ENCODE data around the gene MRC2.

DNA sequence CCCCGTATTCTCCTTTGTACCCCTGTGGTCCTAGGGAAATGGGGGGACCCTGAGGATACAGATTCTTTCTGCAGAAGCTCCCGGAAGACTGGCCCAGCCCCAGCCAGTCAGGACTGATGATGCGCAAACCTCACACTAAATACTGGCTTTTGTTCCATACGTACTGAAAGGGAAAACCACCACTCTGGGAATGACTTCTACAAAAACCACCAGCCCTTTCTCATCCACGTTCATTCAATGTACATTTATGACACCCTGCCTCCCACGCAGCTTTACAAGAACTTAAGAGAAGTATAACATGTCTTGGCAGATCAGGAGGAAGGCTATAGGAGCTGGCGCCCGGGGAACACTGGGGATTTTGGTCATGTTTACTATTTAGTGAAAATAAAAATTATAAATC lies 110.0 kb downstream of the MRC2 start:
- TF ChIP-seq FOXM1 (IDR thresholded peaks at IDR 0.05; ENCODE audit: borderline replicate concordance) (no peak), CTBP1 (IDR thresholded peaks at IDR 0.05; ENCODE audit: borderline replicate concordance) (no peak), BHLHE40 (IDR thresholded peaks at IDR 0.05; ENCODE audit: borderline replicate concordance) (no peak)

Data from HEK293T (cell line).